Lung (tissue), 12 donors: ENCODE data around the gene IL1RAPL1. TPM values are rescaled to one million over a fixed set of nuclear protein-coding genes. Genes with fewer than 3 reads are reported as not detected.

Experiments
- ATAC-seq: fragments of 200-7000 bp; cut with Tn5 transposase; one replicate; pipeline ENCODE4 v1.9.1; 2020; ENCODE audit warnings: moderate number of reproducible peaks; ENCODE audit not compliant: insufficient read depth, low FRiP score
- DNase-seq, 3 donors: peaks; one replicate each; pipeline ENCODE4 v3.0.0-alpha.2; 2013 to 2017
- H3K27ac ChIP-seq, 2 donors: one replicate each; pipeline ENCODE4 v1.5.1; 2013; ENCODE audit warnings: mild to moderate bottlenecking in 2 of 2, moderate library complexity in 2 of 2, control low read depth in 1 of 2, inconsistent platforms in 1 of 2, low read depth in 1 of 2, low read length in 1 of 2
- H3K27me3 ChIP-seq, 3 donors: one replicate each; pipeline ENCODE4 v1.5.1; 2013; ENCODE audit warnings: low read length in 2 of 3; ENCODE audit not compliant: control insufficient read depth in 3 of 3, insufficient read depth in 3 of 3
- H3K36me3 ChIP-seq, 4 donors: one replicate each; pipeline ENCODE4 v1.5.1; 2013; ENCODE audit warnings: low read length in 4 of 4, mild to moderate bottlenecking in 1 of 4, moderate library complexity in 1 of 4; ENCODE audit not compliant: control insufficient read depth in 4 of 4, insufficient read depth in 4 of 4
- H3K4me1 ChIP-seq, 5 donors: one replicate each; pipeline ENCODE4 v1.5.1; 2013; ENCODE audit warnings: low read length in 5 of 5, mild to moderate bottlenecking in 2 of 5, moderate library complexity in 1 of 5; ENCODE audit not compliant: control insufficient read depth in 5 of 5, insufficient read depth in 5 of 5
- H3K4me3 ChIP-seq: one replicate; pipeline ENCODE4 v1.5.1; 2013; ENCODE audit warnings: mild to moderate bottlenecking, control low read depth, moderate library complexity
- H3K9ac ChIP-seq, 2 donors: one replicate each; pipeline ENCODE4 v1.5.1; 2013; ENCODE audit warnings: low read length in 2 of 2, control low read depth in 1 of 2; ENCODE audit not compliant: insufficient read depth in 1 of 2
- H3K9me3 ChIP-seq, 4 donors: one replicate each; pipeline ENCODE4 v1.5.1; 2013; ENCODE audit warnings: low read length in 3 of 4, mild to moderate bottlenecking in 1 of 4, moderate library complexity in 1 of 4; ENCODE audit not compliant: control insufficient read depth in 4 of 4, insufficient read depth in 3 of 4
- CTCF ChIP-seq: IDR thresholded peaks from 2 replicates; pipeline ENCODE4 v1.5.1; 2012; ENCODE audit warnings: mild to moderate bottlenecking; ENCODE audit errors: control extremely low read depth, extremely low read depth
- WGBS, 2 donors: extraction: QIAGEN DNeasy Blood & Tissue Kit; methylation state at CpG; one replicate each; pipeline ENCODE4 v1.1.7; 2013; 5-methylcytosine and 5-hydroxymethylcytosine counted together
- polyA plus RNA-seq, 2 donors: library from polyadenylated mRNA; stranded (reverse); fragments of 200-250 nt; gene quantifications; one replicate each; pipeline ENCODE4 v1.2.1, GENCODE V29; 2013
- total RNA-seq, 2 donors: library from RNA; depleted of rRNA in 1 of 2; stranded (reverse); fragments of >200 nt in 1 of 2; gene quantifications; one replicate each; pipeline ENCODE4 v1.2.1, GENCODE V29; 2014 to 2021
- donor health status: control.
- donor health status: control.
- donor health status: Bipolar disorder and iron deficiency.
- donor health status: healthy.
- donor health status: DM: yes; HTN: yes; CAD: no.

The IL1RAPL1 gene
- total and polyA plus RNA-seq, 4 donors, result 2.2 TPM; not detected in 3

DNA sequence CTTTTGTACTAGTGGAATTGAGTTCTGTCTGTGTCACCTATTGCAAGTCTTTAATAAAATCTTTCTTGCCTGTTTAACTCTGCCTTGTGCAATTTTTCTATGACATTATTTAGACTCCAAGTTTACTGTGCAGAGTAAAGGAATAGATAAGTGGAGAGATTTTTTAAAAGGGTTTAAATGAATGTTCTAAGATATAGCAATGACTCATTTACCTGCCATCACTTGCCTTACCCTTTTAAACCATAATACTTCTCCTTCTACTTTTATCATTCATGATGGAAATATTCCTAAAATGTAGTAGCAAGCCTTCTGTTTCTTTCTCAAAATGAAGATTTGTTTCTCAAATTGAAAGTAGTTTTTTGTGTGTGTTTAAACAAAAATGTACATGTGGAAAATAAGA is 845.3 kb downstream of the IL1RAPL1 start:
- H3K27me3 ChIP-seq, result no peaks in the 10 kb centered on the region
- DNase-seq, result no peak
- H3K9me3 ChIP-seq, result no peaks in the 10 kb centered on the region
- no peak for TF ChIP-seq CTCF
- no peak overlapping the region for H3K9ac ChIP-seq
- ATAC-seq, result no peak
- H3K36me3 ChIP-seq, result no peaks in the 10 kb centered on the region
- no peak overlapping the region for H3K27ac ChIP-seq
- H3K4me3 ChIP-seq, result no peak overlapping the region
- H3K4me1 ChIP-seq, result no peaks in the 10 kb centered on the region

DNA sequence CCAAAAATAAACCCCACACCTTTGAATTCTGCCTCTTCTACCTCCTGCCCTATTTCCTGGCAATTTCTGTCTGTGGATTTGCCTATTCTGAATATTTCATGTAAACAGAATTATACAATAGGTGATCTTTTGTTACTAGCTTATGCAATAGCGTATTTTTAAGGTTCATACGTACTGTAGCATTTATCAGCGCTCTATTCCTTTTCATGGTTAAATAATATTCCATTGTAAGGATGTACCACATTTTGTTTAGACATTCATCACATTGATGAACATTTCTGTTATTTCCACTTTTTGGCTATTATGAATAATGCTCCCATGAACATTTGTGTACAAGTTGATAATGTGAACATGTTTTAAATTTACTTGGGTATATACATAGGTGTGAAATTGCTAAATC is 847.7 kb downstream of the IL1RAPL1 start:
- H3K27ac ChIP-seq, result no peak overlapping the region
- WGBS, 2 donors, result 82 to 96% methylated on average over 3 of the region's 3 CpGs
- no peak for TF ChIP-seq CTCF

DNA sequence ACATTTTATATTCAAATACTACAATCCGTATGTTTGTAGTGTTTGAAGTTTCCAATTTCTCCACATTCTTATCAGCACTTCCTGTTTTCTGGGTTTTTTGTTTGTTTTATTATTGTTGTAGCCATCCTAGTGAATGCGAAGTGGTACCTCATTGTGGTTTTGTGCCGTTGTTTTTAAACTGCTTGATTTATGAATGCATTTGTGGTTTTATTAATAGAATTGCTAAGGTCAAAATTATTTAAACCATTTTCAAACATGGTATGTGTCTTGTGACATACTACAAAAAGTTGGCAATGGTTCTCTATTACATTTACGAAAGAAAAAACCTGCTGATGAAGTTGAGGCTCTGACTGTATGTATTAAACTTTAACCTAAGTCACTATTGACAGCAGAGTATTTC is 848.1 kb downstream of the IL1RAPL1 start:
- H3K36me3 ChIP-seq, result no peaks in the 10 kb centered on the region
- ATAC-seq (no peak), DNase-seq (no peak)
- TF ChIP-seq CTCF, result no peak
- H3K4me3 ChIP-seq, result no peak overlapping the region
- no peaks in the 10 kb centered on the region for H3K4me1 ChIP-seq
- no peaks in the 10 kb centered on the region for H3K9me3 ChIP-seq
- WGBS, 2 donors, result 30 to 46% methylated on average over 4 of the region's 4 CpGs
- H3K9ac ChIP-seq, result no peak overlapping the region
- H3K27ac ChIP-seq, result no peak overlapping the region
- no peaks in the 10 kb centered on the region for H3K27me3 ChIP-seq

More for the DNA sequence above, 847.7 kb downstream of the IL1RAPL1 start:
- no peak for ATAC-seq
- DNase-seq, result no peak
- no peak overlapping the region for H3K9ac ChIP-seq
- no peak overlapping the region for H3K4me3 ChIP-seq
- no peaks in the 10 kb centered on the region for H3K27me3 ChIP-seq
- no peaks in the 10 kb centered on the region for H3K9me3 ChIP-seq
- no peaks in the 10 kb centered on the region for H3K36me3 ChIP-seq
- no peaks in the 10 kb centered on the region for H3K4me1 ChIP-seq

- no peak for TF ChIP-seq CTCF
- Histone ChIP-seq H3K27me3 (peaks cover 0 to 2% (median 0%) of the 10 kb centered on the region in 3 donors), H3K9ac (no peak overlapping the region), H3K27ac (no peak overlapping the region), H3K4me1 (no peaks in the 10 kb centered on the region), H3K4me3 (no peak overlapping the region), H3K36me3 (no peaks in the 10 kb centered on the region), H3K9me3 (no peaks in the 10 kb centered on the region)
- 74 to 92% methylated on average over 2 of the region's 2 CpGs for WGBS, 2 donors
- ATAC-seq, result no peak
- DNase-seq, result no peak
These were observed 860.6 kb downstream of the IL1RAPL1 start for GRCh38 chrX:29447867-29448266.
